Islet precursor cell (in vitro differentiated cells): ENCODE measurements around the gene XAB2.

Source experiments
- DNase-seq: peaks from one replicate; pipeline ENCODE4 v3.0.0-alpha.2; 2018

XAB2 gene

GRCh38 chr19:7575434-7576040 lies 53.8 kb downstream of the XAB2 start:
- no peak for DNase-seq

- DNase-seq, result no peak
Measured at GRCh38 chr19:7570761-7571160, 58.6 kb downstream of the XAB2 start.
